ENCODE results near the gene ZNF432.
"Not testable (repeated sequence)": the region's sequence is repeated elsewhere in the genome, so short reads cannot be mapped to it uniquely, and the experiment has no call there.

GRCh38 chr19:52026255-52026990, 22.2 kb downstream of the ZNF432 start:
- TF ChIP-seq CTCF, POLR2A (IDR thresholded peaks at IDR 0.05): not testable (repeated sequence)
